ES-I3 (cell line): ENCODE data around the gene ATXN2L.
"Not testable (repeated sequence)": the region's sequence is repeated elsewhere in the genome, so short reads cannot be mapped to it uniquely, and the experiment has no call there.

ENCODE experiments used
- H3K36me3 ChIP-seq: 2 replicates; pipeline ENCODE4 v1.6.1; 2013; ENCODE audit warnings: mild to moderate bottlenecking, low read length, control low read depth, moderate library complexity; ENCODE audit not compliant: insufficient read depth
- H3K4me1 ChIP-seq: 2 replicates; pipeline ENCODE4 v1.6.1; 2013; ENCODE audit warnings: mild to moderate bottlenecking, control low read depth, low read length; ENCODE audit not compliant: insufficient read depth
- H3K9ac ChIP-seq: 2 replicates; pipeline ENCODE4 v1.6.1; 2013; ENCODE audit warnings: low read depth, mild to moderate bottlenecking, low read length, moderate library complexity
- H3K9me3 ChIP-seq: 2 replicates; pipeline ENCODE4 v1.6.1; 2013; ENCODE audit warnings: mild to moderate bottlenecking, low read length, moderate library complexity; ENCODE audit not compliant: control insufficient read depth, insufficient read depth

ATXN2L gene

GRCh38 chr16:28873543-28874201 is 50.9 kb downstream of the ATXN2L start:
- H3K9ac ChIP-seq = no peak overlapping the region
- H3K4me1 ChIP-seq = peaks cover 10% of the 10 kb centered on the region; the same call in 1 of the 2 replicates
- peaks cover 18% of the 10 kb centered on the region for H3K36me3 ChIP-seq

GRCh38 chr16:28874406-28874805 is 51.6 kb downstream of the ATXN2L start:
- H3K9ac ChIP-seq = no peak overlapping the region
- no peaks in the 10 kb centered on the region for H3K9me3 ChIP-seq
- peaks cover 14% of the 10 kb centered on the region for H3K36me3 ChIP-seq
- peaks cover 10% of the 10 kb centered on the region; the same call in 1 of the 2 replicates for H3K4me1 ChIP-seq

More at GRCh38 chr16:28873543-28874201, 50.9 kb downstream of the ATXN2L start:
- H3K9me3 ChIP-seq = no peaks in the 10 kb centered on the region

GRCh38 chr16:28875134-28876018 is 52.6 kb downstream of the ATXN2L start:
- no peaks in the 10 kb centered on the region for H3K9me3 ChIP-seq
- H3K9ac ChIP-seq = no peak overlapping the region

GRCh38 chr16:28876019-28876659 is 53.3 kb downstream of the ATXN2L start:
- Histone ChIP-seq H3K9ac (no peak overlapping the region), H3K4me1 (peaks cover 10% of the 10 kb centered on the region; the same call in 1 of the 2 replicates), H3K9me3 (no peaks in the 10 kb centered on the region), H3K36me3 (peaks cover 6% of the 10 kb centered on the region)

More at GRCh38 chr16:28875134-28876018, 52.6 kb downstream of the ATXN2L start:
- Histone ChIP-seq H3K36me3 (peaks cover 7% of the 10 kb centered on the region), H3K4me1 (peaks cover 10% of the 10 kb centered on the region; the same call in 1 of the 2 replicates)

GRCh38 chr16:28876973-28877654 is 54.3 kb downstream of the ATXN2L start:
- H3K4me1 ChIP-seq = peaks cover 10% of the 10 kb centered on the region; the same call in 1 of the 2 replicates
- no peaks in the 10 kb centered on the region for H3K9me3 ChIP-seq
- no peak overlapping the region for H3K9ac ChIP-seq
- peaks cover 2% of the 10 kb centered on the region; the same call in 1 of the 2 replicates for H3K36me3 ChIP-seq

GRCh38 chr16:28877655-28878000 is 54.8 kb downstream of the ATXN2L start:
- Histone ChIP-seq H3K9ac (no peak overlapping the region), H3K4me1 (peaks cover 10% of the 10 kb centered on the region; the same call in 1 of the 2 replicates), H3K9me3 (no peaks in the 10 kb centered on the region), H3K36me3 (peaks cover 2% of the 10 kb centered on the region; the same call in 1 of the 2 replicates)

- Histone ChIP-seq H3K9ac (peak within 1 kb of the TSS; percentile 84), H3K4me1 (peaks cover 13% of the 10 kb centered on the region; the same call in 1 of the 2 replicates)
These were observed 55.5 kb downstream of the ATXN2L start, which contains the start of gene ATP2A1 for GRCh38 chr16:28878083-28878926. TSS of gene ATP2A1 (plus strand) at chr16:28878488. CDS start at chr16:28878672, 184 bp downstream.

GRCh38 chr16:28879261-28879840 is 56.6 kb downstream of the ATXN2L start:
- Histone ChIP-seq H3K36me3 (no peaks in the 10 kb centered on the region), H3K9ac (peak overlapping the region; percentile 84), H3K4me1 (peaks cover 19% of the 10 kb centered on the region; the same call in 1 of the 2 replicates), H3K9me3 (no peaks in the 10 kb centered on the region)

More at GRCh38 chr16:28878083-28878926, 55.5 kb downstream of the ATXN2L start, which contains the start of gene ATP2A1:
- Histone ChIP-seq H3K9me3 (no peaks in the 10 kb centered on the region), H3K36me3 (peaks cover 2% of the 10 kb centered on the region; the same call in 1 of the 2 replicates)

GRCh38 chr16:28879841-28880588 is 57.2 kb downstream of the ATXN2L start:
- Histone ChIP-seq H3K9ac (peak overlapping the region; percentile 84), H3K4me1 (peaks cover 19% of the 10 kb centered on the region; the same call in 1 of the 2 replicates), H3K36me3 (no peaks in the 10 kb centered on the region), H3K9me3 (no peaks in the 10 kb centered on the region)

GRCh38 chr16:28880589-28880915 is 57.8 kb downstream of the ATXN2L start:
- peak overlapping the region; percentile 84 for H3K9ac ChIP-seq

GRCh38 chr16:28880955-28881354 is 58.2 kb downstream of the ATXN2L start:
- H3K9ac ChIP-seq = 0 out of 2 replicates have a peak overlapping the region, but pooled peaks have one; percentile 84
- no peaks in the 10 kb centered on the region for H3K9me3 ChIP-seq
- H3K36me3 ChIP-seq = no peaks in the 10 kb centered on the region
- H3K4me1 ChIP-seq = peaks cover 12% of the 10 kb centered on the region; the same call in 1 of the 2 replicates

More at GRCh38 chr16:28880589-28880915, 57.8 kb downstream of the ATXN2L start:
- peaks cover 16% of the 10 kb centered on the region; the same call in 1 of the 2 replicates for H3K4me1 ChIP-seq
- H3K36me3 ChIP-seq = no peaks in the 10 kb centered on the region
- no peaks in the 10 kb centered on the region for H3K9me3 ChIP-seq

- not testable (repeated sequence) for H3K9me3 ChIP-seq, H3K36me3 ChIP-seq, H3K9ac ChIP-seq, H3K4me1 ChIP-seq
These were observed 58.8 kb downstream of the ATXN2L start for GRCh38 chr16:28881565-28881964.
